ENCODE data around the gene NCKAP5L.

Gene NCKAP5L

DNA sequence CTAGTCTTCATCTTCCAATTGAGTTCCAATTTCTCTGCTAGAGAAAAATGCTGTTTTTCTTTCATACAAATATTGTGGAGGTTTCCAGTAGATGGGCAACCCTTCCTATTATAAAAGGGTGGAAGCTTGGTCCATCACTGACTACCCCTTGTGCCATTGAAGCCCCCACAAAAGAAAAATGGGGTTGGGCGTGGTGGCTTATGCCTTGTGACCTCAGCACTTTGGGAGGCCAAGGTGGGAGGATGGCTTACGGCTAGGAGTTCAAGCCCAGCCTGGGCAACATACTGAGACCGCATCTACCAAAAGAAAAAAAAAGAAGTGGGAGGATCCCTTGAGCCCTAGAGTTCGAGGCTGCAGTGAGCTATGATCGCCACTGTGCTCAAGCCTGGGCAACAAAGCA, 22.8 kb downstream of the NCKAP5L start:
- TF ChIP-seq, protein P1, sequence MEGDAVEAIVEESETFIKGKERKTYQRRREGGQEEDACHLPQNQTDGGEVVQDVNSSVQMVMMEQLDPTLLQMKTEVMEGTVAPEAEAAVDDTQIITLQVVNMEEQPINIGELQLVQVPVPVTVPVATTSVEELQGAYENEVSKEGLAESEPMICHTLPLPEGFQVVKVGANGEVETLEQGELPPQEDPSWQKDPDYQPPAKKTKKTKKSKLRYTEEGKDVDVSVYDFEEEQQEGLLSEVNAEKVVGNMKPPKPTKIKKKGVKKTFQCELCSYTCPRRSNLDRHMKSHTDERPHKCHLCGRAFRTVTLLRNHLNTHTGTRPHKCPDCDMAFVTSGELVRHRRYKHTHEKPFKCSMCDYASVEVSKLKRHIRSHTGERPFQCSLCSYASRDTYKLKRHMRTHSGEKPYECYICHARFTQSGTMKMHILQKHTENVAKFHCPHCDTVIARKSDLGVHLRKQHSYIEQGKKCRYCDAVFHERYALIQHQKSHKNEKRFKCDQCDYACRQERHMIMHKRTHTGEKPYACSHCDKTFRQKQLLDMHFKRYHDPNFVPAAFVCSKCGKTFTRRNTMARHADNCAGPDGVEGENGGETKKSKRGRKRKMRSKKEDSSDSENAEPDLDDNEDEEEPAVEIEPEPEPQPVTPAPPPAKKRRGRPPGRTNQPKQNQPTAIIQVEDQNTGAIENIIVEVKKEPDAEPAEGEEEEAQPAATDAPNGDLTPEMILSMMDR (IDR thresholded peaks at IDR 0.05; ENCODE audit: control insufficient read depth, extremely low read depth, insufficient read depth), result no peak
- DNase-seq (ENCODE audit: low read depth), result no peak
- H3K4me3 ChIP-seq (ENCODE audit: low read depth, low read length), result no peak overlapping the region

DNA sequence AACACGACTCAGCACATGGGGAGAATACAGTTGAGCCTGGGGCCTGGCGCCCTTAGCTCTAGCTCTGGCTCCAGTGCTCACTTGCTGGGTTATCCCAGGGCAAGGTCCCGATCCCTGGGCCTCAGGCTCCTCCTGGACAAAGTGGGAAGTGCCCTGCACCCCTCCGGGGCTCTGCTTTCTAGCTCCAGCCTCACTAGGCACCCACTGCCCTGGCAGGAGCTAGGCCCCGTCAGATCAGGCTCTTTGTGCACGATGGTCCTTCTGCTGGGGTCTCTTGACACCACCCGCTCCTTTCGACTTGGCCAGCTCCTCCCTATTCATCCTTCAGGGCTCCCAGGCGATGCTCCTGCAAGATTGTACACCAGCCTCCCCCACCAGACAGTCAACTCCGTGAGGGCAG, 23.4 kb downstream of the NCKAP5L start:
- TF ChIP-seq, protein P1 (IDR thresholded peaks at IDR 0.05; ENCODE audit: control insufficient read depth, extremely low read depth, insufficient read depth), result no peak
- no peak overlapping the region for H3K4me3 ChIP-seq (ENCODE audit: low read depth, low read length)
- no peak for DNase-seq (ENCODE audit: low read depth)

DNA sequence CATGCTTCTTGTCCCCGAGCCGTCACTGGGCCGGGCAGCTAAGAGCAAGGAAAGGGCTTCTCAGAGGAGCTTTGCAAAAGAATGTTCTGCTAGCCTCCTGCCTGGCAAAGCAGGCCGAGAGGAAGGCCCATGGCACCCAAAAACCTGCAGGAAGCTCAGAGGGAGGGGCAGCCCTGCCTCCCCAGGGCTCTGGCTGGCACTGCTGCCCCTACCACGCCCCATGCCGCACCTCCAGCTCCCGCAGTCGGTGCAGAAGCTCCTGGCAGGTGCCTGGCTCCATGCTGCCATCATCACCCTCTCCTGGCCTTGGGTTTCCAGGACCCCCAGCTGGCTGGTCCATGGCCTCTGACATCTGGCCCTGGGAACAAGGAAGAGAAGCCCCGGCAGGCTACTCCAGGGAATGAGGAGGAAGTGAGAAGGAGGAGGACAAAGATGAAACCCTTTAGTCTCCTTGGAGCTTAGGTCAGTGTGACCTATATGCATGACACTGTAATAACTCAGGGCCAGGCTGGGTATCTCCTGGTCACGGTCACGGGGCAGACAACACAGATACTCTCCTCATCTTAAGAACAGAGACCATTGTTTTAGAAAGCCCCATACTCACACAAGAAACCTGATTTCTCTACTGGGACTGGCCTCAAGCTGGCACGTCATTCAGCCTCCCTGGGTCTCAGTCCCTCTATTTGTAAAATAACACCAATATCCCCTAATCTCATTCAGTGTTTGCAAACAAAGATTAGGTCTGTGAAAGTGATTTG, 24.3 kb downstream of the NCKAP5L start:
- no peak for DNase-seq (ENCODE audit: low read depth)
- TF ChIP-seq, protein P1 (IDR thresholded peaks at IDR 0.05; ENCODE audit: control insufficient read depth, extremely low read depth, insufficient read depth), result no peak
- H3K4me3 ChIP-seq (ENCODE audit: low read depth, low read length), result no peak overlapping the region

DNA sequence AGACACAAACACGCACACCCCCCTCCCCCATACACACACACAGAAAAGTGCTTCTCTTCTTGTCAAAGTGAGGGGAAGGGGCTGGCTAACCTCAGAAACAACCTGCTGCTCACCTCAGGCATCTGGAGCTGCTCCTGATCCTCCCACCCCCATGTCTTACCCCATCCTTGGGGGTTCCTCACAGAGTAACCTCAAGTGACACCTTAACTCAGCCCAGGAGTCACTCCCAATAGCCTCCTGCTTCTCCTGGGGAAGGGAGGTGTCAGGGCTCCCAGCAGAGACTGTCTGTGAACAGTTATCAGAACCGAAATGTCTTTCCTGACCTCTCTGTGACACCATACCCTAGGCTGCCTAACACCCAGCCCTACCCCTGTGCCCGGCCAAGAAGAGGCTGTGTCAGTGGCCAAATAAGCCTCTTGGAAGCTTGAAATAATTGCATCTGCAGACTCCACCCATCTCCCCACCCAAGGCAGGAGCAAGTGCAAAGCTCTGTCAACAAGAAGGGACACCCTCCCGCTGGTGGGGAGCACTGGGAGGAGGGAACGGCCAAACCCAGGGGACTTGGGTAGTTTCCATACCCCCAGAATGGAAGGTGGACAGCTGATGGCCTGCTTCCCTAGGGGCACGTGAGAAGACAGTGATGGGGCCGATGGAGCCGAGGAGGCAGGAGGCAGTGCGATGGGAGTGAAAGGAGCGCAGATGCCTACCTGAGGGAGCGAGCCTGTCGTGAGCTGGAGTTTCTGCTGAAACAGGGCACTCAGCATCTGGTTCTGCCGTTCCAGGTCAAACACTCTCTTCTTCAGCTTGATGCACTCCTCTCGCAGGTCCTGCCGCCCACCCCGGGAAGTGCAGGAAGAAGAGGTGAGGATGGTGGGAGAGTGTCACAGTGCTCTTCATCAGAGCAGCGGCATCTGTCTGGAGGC, 26.8 kb downstream of the NCKAP5L start:
- H3K4me3 ChIP-seq (ENCODE audit: low read depth, low read length), result no peak overlapping the region
- TF ChIP-seq, protein P1 (IDR thresholded peaks at IDR 0.05; ENCODE audit: control insufficient read depth, extremely low read depth, insufficient read depth), result no peak
- DNase-seq (ENCODE audit: low read depth), result no peak

DNA sequence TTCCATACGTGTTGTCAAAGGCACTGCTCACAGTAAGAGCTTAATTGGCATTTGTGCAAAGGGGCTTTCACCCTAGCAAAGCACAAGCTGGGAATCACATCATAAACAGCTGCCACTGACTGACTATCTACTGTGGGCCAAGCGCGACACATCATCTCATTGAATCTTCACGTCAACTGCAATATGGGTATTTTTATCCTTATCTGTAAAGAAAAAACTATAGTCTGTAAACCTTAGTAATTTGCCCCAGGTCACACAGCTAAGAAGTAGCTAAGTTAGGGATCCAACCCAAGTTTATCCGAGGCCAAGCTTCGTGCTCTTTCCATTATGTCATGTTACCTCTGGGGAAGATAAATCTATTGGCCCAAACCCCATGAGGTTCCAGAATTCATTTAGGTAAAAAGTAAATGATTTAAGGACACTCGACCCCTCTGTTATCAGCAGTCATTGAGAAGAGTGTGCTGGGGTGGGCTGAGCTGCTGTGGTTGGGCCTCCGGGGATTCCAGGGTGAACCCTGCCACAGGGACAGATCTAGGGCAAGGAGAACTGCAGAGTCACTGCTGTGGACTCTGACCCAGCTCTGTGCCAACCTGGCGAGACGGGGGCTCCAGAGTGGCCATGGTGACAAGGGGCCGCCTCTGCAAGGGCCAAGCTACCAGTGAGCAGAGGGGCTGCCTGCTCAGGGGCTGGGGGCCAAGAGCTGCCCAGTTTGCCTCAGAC, 27.6 kb downstream of the NCKAP5L start:
- TF ChIP-seq, protein P1 (IDR thresholded peaks at IDR 0.05; ENCODE audit: control insufficient read depth, extremely low read depth, insufficient read depth), result no peak
- DNase-seq (ENCODE audit: low read depth), result no peak
- no peak overlapping the region for H3K4me3 ChIP-seq (ENCODE audit: low read depth, low read length)

DNA sequence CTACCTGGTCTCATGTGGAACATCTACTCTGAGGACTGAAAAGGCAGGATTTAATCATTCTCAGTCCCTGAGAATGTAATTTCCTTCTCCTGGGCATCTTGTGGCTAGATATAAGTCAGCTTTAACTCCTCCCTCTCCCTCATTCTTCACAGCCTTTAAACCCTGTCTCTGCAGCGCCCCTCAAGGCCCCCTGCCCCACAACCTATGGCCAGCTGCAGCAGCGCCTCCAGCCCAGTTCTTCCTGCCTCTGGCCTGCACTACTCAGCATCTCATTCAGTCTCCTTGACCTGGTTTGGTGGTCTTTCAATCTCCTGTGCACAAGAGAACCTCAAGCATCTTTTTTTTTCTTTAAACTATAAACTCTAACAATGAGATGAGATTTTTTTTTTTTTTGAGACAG, 29.3 kb downstream of the NCKAP5L start:
- DNase-seq (ENCODE audit: low read depth), result no peak
- H3K4me3 ChIP-seq (ENCODE audit: low read depth, low read length), result no peak overlapping the region
- TF ChIP-seq, protein P1 (IDR thresholded peaks at IDR 0.05; ENCODE audit: control insufficient read depth, extremely low read depth, insufficient read depth), result no peak
